Naive B cell (primary cell): ENCODE results near the gene ADAM19. TPM values are rescaled to one million over a fixed set of nuclear protein-coding genes. Genes with fewer than 3 reads are reported as not detected.

ENCODE experiments used
- ATAC-seq, 2 donors: fragments of 150-1000 bp; cut with Tn5 transposase; 2 replicates each; pipeline ENCODE4 v1.10.0; 2021; ENCODE audit warnings: low read depth in 2 of 2, mild to moderate bottlenecking in 2 of 2, moderate library complexity in 2 of 2
- DNase-seq: peaks from one replicate; pipeline ENCODE4 v3.0.0; 2022
- H3K27ac Mint-ChIP-seq, 6 donors: one replicate each; pipeline ENCODE4 v1.8.0; 2020 to 2022; ENCODE audit warnings: mild to moderate bottlenecking in 6 of 6, mixed read lengths in 6 of 6, moderate library complexity in 5 of 6, inconsistent platforms in 2 of 6
- H3K27me3 Mint-ChIP-seq, 3 donors: one replicate each; pipeline ENCODE4 v1.8.0; 2021 to 2022; ENCODE audit warnings: mixed read lengths in 3 of 3, mild to moderate bottlenecking in 1 of 3
- H3K36me3 Mint-ChIP-seq, 2 donors: one replicate each; pipeline ENCODE4 v1.8.0; 2020 to 2022; ENCODE audit warnings: mixed read lengths in 2 of 2, inconsistent platforms in 1 of 2, mild to moderate bottlenecking in 1 of 2
- H3K4me1 Mint-ChIP-seq, 3 donors: one replicate each; pipeline ENCODE4 v1.8.0; 2020 to 2022; ENCODE audit warnings: mixed read lengths in 3 of 3, inconsistent platforms in 1 of 3, mild to moderate bottlenecking in 1 of 3, moderate library complexity in 1 of 3
- H3K4me3 Mint-ChIP-seq, 8 donors: one replicate each; pipeline ENCODE4 v1.8.0; 2020 to 2022; ENCODE audit warnings: mild to moderate bottlenecking in 8 of 8, mixed read lengths in 8 of 8, moderate library complexity in 8 of 8, inconsistent platforms in 2 of 8
- H3K9me3 Mint-ChIP-seq, 7 donors: one replicate each; pipeline ENCODE4 v1.8.0; 2020 to 2022; ENCODE audit warnings: mixed read lengths in 7 of 7, mild to moderate bottlenecking in 5 of 7, inconsistent platforms in 2 of 7, moderate library complexity in 1 of 7
- polyA plus RNA-seq, 6 donors: library from polyadenylated mRNA; unstranded; fragments of 300-500 nt; fragmentation: Illumina TruSeq; gene quantifications; one replicate each; pipeline ENCODE4 v1.2.3, GENCODE V29; 2021; ENCODE audit warnings: low read depth in 6 of 6

Gene ADAM19
- polyA plus RNA-seq, 6 donors from 2014 or later = 6.3 to 75.5 (median 43.4) TPM

DNA sequence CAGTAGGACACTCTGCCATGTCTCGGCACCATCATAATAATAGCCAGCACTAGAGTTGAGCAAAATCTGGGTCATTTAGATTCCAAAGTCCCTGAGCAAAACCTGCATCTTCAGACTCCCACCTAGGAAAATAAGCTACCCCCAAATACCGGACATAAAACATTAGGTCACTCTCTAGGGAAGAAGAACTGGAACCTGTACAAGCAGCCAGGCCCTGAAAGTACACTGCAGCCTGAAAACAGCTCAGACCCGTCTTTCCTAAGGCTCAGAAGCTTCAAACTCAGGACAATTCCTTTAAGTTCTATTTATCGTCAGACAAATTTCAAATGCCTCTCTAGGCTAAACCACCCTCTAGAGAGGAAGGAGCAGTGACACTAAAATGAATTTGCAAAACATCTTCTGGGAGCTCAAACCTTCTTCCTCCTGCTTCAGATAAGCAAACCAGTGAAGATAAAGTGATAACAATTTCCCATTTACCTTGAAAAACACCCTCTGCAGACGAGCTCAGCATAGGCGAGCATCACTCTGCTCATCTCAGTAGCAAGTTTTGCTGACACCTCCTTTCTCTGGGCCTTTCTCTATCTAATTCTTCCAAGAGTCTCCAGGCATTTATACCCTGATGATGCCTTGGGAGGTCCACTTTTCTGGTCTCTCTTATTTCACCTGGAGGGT is 34.0 kb downstream of the ADAM19 start:
- DNase-seq (no peak), ATAC-seq (peak in 1 of 2 donors; percentile 10)
- peak overlapping the region; percentile 28 to 78 (median 60) for H3K4me3 Mint-ChIP-seq
- no peaks in the 10 kb centered on the region for H3K27me3 Mint-ChIP-seq
- H3K36me3 Mint-ChIP-seq = peaks cover 13 to 14% of the 10 kb centered on the region in 2 donors
- H3K27ac Mint-ChIP-seq = peak overlapping the region; percentile 24 to 95 (median 86)
- peaks cover 71 to 95% (median 72%) of the 10 kb centered on the region in 3 donors for H3K4me1 Mint-ChIP-seq
- H3K9me3 Mint-ChIP-seq = no peaks in the 10 kb centered on the region

DNA sequence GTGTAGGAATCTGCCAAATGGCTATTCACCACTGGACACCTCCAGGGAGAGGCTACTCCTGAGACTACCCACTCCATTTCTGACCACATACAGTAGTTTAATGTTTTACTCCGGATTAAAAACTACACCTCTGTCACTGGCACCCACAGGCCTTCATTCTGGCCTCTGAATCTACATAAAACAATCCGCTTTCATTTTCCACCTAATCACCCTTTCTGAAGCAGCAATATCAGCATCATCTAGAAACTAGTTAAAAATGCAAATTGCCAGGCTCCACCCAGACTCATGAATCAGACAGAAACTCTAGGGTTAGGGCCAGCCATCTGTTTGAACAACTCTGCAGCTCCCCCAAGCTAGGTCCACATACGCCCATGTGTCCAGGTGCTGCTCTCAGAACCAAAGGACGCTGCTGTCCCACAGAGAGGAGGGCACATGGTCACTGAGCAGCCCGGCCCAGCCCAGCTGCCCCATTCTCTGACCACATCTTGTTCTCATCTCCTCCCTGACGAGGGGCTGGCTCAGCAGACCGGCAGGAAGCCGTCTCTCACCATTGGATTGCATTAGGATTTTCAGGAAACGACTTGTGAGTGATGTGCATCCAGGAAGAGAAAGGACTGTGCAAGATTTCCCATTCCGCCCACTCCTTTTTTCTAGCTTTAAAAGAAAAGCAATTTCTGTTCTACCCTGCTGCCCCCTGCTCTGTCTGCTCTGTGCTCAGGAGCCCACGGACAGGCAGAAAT is 34.7 kb downstream of the ADAM19 start:
- peak; percentile 33 for DNase-seq
- Mint-ChIP-seq H3K27ac (peak overlapping the region; percentile 78 to 95 (median 87)), H3K36me3 (peaks cover 9 to 14% of the 10 kb centered on the region in 2 donors), H3K4me1 (peaks cover 66 to 91% (median 67%) of the 10 kb centered on the region in 3 donors), H3K9me3 (no peaks in the 10 kb centered on the region), H3K27me3 (no peaks in the 10 kb centered on the region), H3K4me3 (peak overlapping the region in 7 of 8 donors; percentile 34 to 78 (median 66))
- peak; percentile 89 for ATAC-seq

DNA sequence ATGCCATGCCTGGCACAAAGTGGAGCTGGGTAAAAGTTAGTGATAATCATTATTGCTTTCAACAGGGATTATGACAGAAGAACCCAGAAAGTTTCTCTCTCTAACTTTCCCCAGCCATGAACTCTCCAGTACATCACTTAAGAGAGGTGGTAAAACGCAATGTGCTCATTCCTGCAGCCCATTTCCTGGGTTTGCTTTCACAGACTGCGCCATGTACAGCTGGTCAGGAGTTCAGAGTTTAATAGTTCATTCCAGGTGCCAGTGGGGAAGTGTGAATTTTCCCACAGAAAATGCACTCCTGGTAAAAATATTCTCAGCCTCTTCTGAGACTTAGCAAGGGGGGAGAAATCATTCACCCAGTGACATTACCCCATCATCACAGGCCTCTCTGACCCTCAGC is 35.5 kb downstream of the ADAM19 start:
- Mint-ChIP-seq H3K9me3 (no peaks in the 10 kb centered on the region), H3K4me1 (peaks cover 61 to 91% (median 66%) of the 10 kb centered on the region in 3 donors), H3K27me3 (no peaks in the 10 kb centered on the region), H3K4me3 (peak overlapping the region in 5 of 8 donors; percentile 34 to 78 (median 54)), H3K36me3 (peaks cover 16 to 21% of the 10 kb centered on the region in 2 donors), H3K27ac (peak overlapping the region in 5 of 6 donors; percentile 78 to 95 (median 89))
- DNase-seq = no peak
- no peak for ATAC-seq

DNA sequence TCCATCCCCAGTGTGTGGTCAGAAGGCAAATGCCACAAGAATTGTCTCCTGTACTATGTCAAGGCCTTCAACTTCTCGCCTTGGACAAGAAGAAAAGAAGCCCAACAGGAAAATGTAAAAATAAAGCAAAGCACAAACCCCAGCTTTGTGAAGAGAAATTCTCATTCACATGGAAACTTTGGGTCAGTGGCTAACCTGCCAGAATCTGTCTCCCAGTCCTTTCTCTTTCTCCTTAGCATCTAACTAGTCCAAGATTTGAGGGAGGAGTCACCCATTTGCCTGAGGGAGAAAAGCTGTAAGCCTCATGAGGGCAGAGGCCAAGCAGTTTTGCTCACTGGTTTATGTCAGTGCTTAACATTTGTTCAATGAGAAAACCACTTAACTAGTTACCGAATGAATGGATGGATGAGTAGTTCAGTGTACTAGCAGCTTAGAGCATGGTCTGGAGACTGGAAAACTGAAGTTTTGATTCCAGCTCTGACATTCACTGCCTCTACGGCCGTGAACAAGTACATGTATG is 36.0 kb downstream of the ADAM19 start:
- no peaks in the 10 kb centered on the region for H3K9me3 Mint-ChIP-seq
- DNase-seq = no peak
- no peaks in the 10 kb centered on the region for H3K27me3 Mint-ChIP-seq
- peak overlapping the region; percentile 63 to 89 (median 84) for H3K27ac Mint-ChIP-seq
- peaks cover 11 to 20% of the 10 kb centered on the region in 2 donors for H3K36me3 Mint-ChIP-seq
- peak overlapping the region in 4 of 8 donors; percentile 36 to 66 (median 48) for H3K4me3 Mint-ChIP-seq
- ATAC-seq = no peak
- peaks cover 56 to 89% (median 66%) of the 10 kb centered on the region in 3 donors for H3K4me1 Mint-ChIP-seq

DNA sequence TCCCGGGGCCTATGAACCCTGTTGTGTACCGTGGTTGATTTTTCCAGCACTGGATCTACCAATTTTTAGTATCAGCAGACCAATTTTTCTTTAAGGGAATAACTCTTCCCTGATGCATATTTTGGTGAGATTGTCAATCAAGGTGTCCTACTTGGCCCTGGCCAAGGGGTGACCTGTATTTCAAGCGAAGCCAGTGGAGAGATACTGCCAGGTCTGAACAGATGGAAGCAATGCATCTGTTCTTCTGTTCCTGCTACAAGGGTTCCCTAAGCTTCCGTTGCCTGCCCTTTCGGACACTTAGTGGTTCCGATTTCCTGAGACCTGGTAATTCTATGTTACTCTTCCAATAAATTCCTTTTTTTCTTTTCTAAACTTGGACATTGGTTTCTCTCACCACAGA is 37.3 kb downstream of the ADAM19 start:
- Mint-ChIP-seq H3K9me3 (no peaks in the 10 kb centered on the region), H3K4me3 (no peak overlapping the region), H3K27ac (peak overlapping the region in 4 of 6 donors; percentile 29 to 89 (median 55)), H3K27me3 (no peaks in the 10 kb centered on the region), H3K4me1 (peaks cover 45 to 88% (median 63%) of the 10 kb centered on the region in 3 donors), H3K36me3 (peaks cover 8 to 17% of the 10 kb centered on the region in 2 donors)
- ATAC-seq (no peak), DNase-seq (no peak)

DNA sequence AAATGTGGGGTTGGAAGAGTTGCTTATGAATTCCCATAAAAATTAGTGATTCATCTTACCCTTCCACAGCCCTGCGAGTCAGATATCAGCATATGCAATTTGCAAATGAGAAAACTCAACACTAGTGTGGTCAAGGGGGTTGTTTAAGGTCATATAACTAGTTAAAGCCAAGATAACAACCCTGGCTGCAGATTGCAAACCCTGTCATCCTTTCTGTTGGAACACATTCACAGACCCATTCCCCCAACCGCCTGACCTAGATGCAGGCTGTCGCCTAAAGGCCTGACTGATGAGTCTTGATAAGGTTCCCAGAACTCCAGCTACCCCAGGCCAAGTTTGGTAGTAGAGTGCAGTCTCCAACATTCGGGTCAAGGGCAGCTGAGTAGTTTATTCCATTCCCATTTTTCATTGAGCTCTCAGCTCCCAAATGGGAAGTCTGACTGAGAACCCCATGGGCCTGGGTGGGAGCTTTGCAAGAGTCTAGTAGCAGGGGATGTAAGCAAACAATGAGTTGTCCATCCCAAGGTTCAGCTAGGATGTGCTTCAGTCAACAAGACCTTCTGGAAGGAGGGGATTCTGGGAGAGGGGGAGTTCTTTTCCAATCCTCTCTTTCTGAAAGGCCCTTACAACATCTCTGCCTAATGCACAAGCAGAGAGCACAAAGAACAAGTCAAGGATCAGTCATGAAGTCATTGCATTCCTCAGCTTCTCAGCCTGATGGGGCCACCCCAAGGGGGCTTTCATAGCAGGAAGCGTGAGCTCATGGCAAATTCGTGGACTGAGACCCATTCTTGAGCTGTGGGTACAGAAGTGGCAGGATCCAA is 40.3 kb downstream of the ADAM19 start:
- Mint-ChIP-seq H3K36me3 (peaks cover 23 to 24% of the 10 kb centered on the region in 2 donors), H3K27me3 (no peaks in the 10 kb centered on the region), H3K9me3 (no peaks in the 10 kb centered on the region), H3K4me3 (no peak overlapping the region), H3K27ac (peak overlapping the region; percentile 12 to 88 (median 70)), H3K4me1 (peaks cover 45 to 86% (median 67%) of the 10 kb centered on the region in 3 donors)
- no peak for DNase-seq
- ATAC-seq = no peak

DNA sequence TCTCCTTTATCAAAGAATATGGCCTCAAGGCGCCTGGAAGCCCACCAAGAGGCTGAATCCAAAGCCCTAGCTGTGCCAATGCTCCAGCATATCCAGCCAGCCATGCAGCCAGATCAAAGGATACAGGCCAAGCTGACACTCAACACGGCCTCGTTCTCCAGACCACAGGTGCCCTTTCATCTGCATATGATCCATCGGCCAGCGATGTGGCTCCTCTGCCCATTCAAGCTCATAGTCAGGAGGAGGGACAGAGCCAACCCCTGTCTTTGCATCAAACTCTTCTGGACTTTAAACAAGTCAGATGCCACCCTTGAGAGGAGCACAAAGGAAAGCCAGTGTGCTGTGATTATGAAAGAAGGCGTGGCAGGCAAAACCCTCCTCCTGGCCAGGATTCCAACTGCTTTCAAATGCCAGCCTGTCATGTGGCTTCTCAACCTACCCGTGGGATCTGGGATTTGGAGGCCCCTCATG is 42.5 kb downstream of the ADAM19 start:
- H3K36me3 Mint-ChIP-seq = peaks cover 33 to 34% of the 10 kb centered on the region in 2 donors
- DNase-seq = no peak
- no peak for ATAC-seq
- peak overlapping the region in 1 of 8 donors; percentile 44 for H3K4me3 Mint-ChIP-seq
- peak overlapping the region in 4 of 6 donors; percentile 24 to 86 (median 76) for H3K27ac Mint-ChIP-seq
- no peaks in the 10 kb centered on the region for H3K27me3 Mint-ChIP-seq
- no peaks in the 10 kb centered on the region for H3K9me3 Mint-ChIP-seq
- peaks cover 55 to 86% (median 81%) of the 10 kb centered on the region in 3 donors for H3K4me1 Mint-ChIP-seq

DNA sequence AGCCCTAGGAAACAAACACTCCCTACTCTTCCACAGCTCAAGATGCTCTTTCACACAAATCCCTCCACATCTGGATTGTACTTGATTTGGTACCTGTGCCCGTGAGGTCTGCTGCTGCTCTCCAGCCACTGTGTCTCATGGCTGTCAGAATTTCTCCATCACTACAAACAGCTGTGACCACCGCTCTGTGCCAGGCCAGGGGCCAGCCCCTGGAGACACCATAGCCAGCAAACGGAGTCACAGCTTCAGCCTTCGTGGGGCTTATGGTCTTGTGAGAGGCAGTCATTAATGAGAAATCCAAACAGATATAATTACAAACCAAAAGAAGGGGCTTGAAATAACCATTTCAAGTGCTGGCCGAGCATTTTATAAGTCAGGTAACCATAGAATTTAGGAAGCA is 43.6 kb downstream of the ADAM19 start:
- Mint-ChIP-seq H3K36me3 (peaks cover 34 to 41% of the 10 kb centered on the region in 2 donors), H3K4me1 (peaks cover 60 to 91% (median 90%) of the 10 kb centered on the region in 3 donors), H3K4me3 (no peak overlapping the region), H3K27me3 (no peaks in the 10 kb centered on the region), H3K27ac (peak overlapping the region in 4 of 6 donors; percentile 39 to 86 (median 70)), H3K9me3 (no peaks in the 10 kb centered on the region)
- no peak for DNase-seq
- ATAC-seq = no peak

DNA sequence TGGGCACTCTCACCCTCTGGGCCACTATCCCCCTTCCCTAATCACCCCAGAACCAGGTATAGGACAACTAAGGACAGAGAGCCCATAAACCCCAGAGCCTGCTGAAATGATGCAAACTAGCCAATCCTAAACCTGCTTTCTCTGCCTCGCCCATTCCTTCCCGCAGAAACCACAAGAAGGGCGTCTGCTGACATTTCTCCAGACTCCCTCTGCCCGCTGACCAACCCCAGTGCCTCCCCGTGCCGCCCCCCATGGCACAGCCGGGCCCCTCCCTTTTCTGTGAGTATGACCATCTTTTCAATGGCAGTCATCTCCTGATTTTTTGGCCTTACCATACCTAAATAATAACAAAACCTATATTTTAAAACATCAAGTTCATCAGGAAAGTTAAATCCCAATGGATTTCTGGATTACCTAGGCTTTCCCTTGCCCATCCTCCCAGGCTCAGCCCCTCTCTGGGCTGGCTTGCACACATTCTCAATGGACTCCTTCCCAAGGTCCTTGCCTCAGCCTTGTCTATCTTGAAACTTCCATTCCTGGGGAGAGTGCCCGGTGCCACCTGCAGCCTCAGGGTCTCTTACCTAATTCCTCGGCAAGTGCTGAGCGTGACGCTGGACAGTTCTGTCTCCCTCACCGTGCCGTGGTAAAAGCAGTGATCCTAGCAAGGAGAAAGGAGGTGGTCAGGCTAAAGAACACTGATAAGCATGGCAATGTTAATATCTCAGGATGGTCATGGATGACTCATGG is 45.2 kb downstream of the ADAM19 start:
- H3K9me3 Mint-ChIP-seq = no peaks in the 10 kb centered on the region
- H3K27ac Mint-ChIP-seq = peak overlapping the region; percentile 48 to 92 (median 82)
- no peak for DNase-seq
- no peak for ATAC-seq
- peaks cover 28 to 31% of the 10 kb centered on the region in 2 donors for H3K36me3 Mint-ChIP-seq
- H3K4me3 Mint-ChIP-seq = peak overlapping the region in 5 of 8 donors; percentile 21 to 73 (median 50)
- no peaks in the 10 kb centered on the region for H3K27me3 Mint-ChIP-seq
- peaks cover 59 to 92% (median 91%) of the 10 kb centered on the region in 3 donors for H3K4me1 Mint-ChIP-seq

DNA sequence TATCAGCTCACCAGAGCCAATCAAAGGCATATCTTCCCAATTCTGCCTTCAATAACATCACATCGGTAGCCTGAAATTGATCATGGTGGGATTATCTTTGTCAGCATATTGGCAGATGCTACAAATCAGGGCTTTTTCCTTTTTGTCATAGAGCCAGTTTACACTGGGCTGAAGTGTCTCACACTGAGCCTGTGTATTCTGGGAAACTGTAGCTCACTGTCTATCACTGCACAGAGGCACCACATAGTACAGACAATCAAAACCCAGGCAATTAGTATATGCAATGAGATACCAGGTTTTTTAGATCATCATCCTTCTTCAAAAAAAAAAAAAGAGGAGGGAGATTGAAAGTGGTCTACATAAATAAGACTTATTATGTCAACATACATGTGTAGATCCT is 46.6 kb downstream of the ADAM19 start:
- H3K4me1 Mint-ChIP-seq = peaks cover 66 to 93% (median 92%) of the 10 kb centered on the region in 3 donors
- H3K27ac Mint-ChIP-seq = peak overlapping the region in 4 of 6 donors; percentile 50 to 88 (median 70)
- H3K36me3 Mint-ChIP-seq = peaks cover 26 to 29% of the 10 kb centered on the region in 2 donors

DNA sequence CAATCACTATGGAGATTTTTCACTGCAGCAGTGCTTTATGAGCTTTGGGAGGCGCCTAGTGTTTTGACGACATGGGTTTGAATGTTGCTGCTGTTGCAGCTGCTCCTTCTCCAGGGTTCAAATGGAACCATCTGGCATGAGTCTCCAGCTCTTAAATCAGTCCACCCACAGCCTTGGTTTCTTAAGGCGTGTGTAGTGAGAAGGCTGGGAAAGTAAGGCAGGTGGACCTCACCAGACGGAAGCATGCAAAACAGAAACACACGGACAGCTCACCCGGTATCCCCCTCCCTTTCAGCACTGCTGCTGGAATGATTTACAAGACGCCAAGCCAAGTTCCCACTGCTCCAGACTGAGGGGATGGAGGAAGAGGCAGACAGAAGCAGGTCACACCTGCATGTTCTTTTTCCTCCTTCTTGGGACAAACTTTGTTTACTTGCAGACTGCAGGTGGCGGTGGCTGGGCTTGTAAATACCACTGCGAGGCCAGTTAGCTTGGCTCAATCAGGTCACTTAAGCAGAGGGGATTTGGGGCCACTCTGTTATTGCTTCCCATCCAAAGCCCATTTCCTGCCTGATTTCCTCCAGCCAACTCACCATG is 47.4 kb downstream of the ADAM19 start:
- DNase-seq (no peak), ATAC-seq (no peak)
- Mint-ChIP-seq H3K4me1 (peaks cover 75 to 96% (median 93%) of the 10 kb centered on the region in 3 donors), H3K4me3 (peak overlapping the region in 1 of 8 donors; percentile 74), H3K27me3 (no peaks in the 10 kb centered on the region), H3K27ac (peak overlapping the region in 4 of 6 donors; percentile 76 to 92 (median 87)), H3K9me3 (no peaks in the 10 kb centered on the region), H3K36me3 (peaks cover 26 to 29% of the 10 kb centered on the region in 2 donors)

More for the DNA sequence above, 46.6 kb downstream of the ADAM19 start:
- Mint-ChIP-seq H3K27me3 (no peaks in the 10 kb centered on the region), H3K9me3 (no peaks in the 10 kb centered on the region), H3K4me3 (no peak overlapping the region)
- ATAC-seq (no peak), DNase-seq (no peak)

DNA sequence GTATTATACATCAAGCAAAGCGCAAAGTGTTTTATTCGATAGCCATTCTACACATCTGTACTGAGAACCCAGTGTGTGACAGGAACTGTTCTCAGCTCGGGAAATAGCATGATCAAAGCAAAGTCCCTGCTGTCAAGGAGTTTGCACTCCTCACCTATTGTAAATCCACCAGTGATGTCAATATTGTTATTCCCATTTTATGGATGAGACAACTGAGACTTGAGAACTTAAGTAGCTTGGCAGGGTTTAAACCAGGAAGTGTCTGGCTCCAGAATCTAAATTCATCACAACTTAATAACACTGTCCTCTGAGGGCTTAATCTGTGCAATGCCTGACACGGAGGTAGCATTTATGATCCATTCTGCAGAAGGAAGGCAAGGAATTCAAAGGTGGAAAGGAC is 50.7 kb downstream of the ADAM19 start:
- Mint-ChIP-seq H3K36me3 (peaks cover 6 to 25% of the 10 kb centered on the region in 2 donors), H3K9me3 (no peaks in the 10 kb centered on the region), H3K4me3 (peak overlapping the region in 1 of 8 donors; percentile 25), H3K27ac (peak overlapping the region in 5 of 6 donors; percentile 14 to 91 (median 76)), H3K4me1 (peaks cover 62 to 93% (median 87%) of the 10 kb centered on the region in 3 donors), H3K27me3 (no peaks in the 10 kb centered on the region)
- no peak for DNase-seq
- ATAC-seq = no peak
